ENCODE data around the gene SCMH1.

- no peak for TF ChIP-seq CTCF (conservative IDR thresholded peaks at IDR 0.05; ENCODE audit: low read depth in 2 of 2)
- TF ChIP-seq EZH2 (IDR thresholded peaks at IDR 0.05; ENCODE audit: low read depth, unreplicated experiment): no peak
- TF ChIP-seq, protein P1, sequence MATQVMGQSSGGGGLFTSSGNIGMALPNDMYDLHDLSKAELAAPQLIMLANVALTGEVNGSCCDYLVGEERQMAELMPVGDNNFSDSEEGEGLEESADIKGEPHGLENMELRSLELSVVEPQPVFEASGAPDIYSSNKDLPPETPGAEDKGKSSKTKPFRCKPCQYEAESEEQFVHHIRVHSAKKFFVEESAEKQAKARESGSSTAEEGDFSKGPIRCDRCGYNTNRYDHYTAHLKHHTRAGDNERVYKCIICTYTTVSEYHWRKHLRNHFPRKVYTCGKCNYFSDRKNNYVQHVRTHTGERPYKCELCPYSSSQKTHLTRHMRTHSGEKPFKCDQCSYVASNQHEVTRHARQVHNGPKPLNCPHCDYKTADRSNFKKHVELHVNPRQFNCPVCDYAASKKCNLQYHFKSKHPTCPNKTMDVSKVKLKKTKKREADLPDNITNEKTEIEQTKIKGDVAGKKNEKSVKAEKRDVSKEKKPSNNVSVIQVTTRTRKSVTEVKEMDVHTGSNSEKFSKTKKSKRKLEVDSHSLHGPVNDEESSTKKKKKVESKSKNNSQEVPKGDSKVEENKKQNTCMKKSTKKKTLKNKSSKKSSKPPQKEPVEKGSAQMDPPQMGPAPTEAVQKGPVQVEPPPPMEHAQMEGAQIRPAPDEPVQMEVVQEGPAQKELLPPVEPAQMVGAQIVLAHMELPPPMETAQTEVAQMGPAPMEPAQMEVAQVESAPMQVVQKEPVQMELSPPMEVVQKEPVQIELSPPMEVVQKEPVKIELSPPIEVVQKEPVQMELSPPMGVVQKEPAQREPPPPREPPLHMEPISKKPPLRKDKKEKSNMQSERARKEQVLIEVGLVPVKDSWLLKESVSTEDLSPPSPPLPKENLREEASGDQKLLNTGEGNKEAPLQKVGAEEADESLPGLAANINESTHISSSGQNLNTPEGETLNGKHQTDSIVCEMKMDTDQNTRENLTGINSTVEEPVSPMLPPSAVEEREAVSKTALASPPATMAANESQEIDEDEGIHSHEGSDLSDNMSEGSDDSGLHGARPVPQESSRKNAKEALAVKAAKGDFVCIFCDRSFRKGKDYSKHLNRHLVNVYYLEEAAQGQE (IDR thresholded peaks at IDR 0.05; ENCODE audit: unreplicated experiment): no peak
- no peak for TF ChIP-seq POLR2AphosphoS5 (IDR thresholded peaks at IDR 0.05; ENCODE audit: low read depth)
- no peak for TF ChIP-seq EZH2phosphoT487 (IDR thresholded peaks at IDR 0.05; ENCODE audit: unreplicated experiment)
- no peak for TF ChIP-seq CREB1 (CRISPR knock-in tag; IDR thresholded peaks at IDR 0.05; ENCODE audit: low read depth)
- TF ChIP-seq, protein P2, sequence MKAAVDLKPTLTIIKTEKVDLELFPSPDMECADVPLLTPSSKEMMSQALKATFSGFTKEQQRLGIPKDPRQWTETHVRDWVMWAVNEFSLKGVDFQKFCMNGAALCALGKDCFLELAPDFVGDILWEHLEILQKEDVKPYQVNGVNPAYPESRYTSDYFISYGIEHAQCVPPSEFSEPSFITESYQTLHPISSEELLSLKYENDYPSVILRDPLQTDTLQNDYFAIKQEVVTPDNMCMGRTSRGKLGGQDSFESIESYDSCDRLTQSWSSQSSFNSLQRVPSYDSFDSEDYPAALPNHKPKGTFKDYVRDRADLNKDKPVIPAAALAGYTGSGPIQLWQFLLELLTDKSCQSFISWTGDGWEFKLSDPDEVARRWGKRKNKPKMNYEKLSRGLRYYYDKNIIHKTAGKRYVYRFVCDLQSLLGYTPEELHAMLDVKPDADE (IDR thresholded peaks at IDR 0.05): no peak
- TF ChIP-seq NANOG (IDR thresholded peaks at IDR 0.05; ENCODE audit: borderline replicate concordance): no peak
- TF ChIP-seq STAT1 (IDR thresholded peaks at IDR 0.05; ENCODE audit: unreplicated experiment): no peak
- no peak for TF ChIP-seq ZNF331 (CRISPR knock-in tag; IDR thresholded peaks at IDR 0.05; ENCODE audit: low read depth)
- TF ChIP-seq ZNF114 (CRISPR knock-in tag; IDR thresholded peaks at IDR 0.05): no peak
- TF ChIP-seq JUNB (IDR thresholded peaks at IDR 0.05; ENCODE audit: unreplicated experiment): no peak
- TF ChIP-seq, protein P3, sequence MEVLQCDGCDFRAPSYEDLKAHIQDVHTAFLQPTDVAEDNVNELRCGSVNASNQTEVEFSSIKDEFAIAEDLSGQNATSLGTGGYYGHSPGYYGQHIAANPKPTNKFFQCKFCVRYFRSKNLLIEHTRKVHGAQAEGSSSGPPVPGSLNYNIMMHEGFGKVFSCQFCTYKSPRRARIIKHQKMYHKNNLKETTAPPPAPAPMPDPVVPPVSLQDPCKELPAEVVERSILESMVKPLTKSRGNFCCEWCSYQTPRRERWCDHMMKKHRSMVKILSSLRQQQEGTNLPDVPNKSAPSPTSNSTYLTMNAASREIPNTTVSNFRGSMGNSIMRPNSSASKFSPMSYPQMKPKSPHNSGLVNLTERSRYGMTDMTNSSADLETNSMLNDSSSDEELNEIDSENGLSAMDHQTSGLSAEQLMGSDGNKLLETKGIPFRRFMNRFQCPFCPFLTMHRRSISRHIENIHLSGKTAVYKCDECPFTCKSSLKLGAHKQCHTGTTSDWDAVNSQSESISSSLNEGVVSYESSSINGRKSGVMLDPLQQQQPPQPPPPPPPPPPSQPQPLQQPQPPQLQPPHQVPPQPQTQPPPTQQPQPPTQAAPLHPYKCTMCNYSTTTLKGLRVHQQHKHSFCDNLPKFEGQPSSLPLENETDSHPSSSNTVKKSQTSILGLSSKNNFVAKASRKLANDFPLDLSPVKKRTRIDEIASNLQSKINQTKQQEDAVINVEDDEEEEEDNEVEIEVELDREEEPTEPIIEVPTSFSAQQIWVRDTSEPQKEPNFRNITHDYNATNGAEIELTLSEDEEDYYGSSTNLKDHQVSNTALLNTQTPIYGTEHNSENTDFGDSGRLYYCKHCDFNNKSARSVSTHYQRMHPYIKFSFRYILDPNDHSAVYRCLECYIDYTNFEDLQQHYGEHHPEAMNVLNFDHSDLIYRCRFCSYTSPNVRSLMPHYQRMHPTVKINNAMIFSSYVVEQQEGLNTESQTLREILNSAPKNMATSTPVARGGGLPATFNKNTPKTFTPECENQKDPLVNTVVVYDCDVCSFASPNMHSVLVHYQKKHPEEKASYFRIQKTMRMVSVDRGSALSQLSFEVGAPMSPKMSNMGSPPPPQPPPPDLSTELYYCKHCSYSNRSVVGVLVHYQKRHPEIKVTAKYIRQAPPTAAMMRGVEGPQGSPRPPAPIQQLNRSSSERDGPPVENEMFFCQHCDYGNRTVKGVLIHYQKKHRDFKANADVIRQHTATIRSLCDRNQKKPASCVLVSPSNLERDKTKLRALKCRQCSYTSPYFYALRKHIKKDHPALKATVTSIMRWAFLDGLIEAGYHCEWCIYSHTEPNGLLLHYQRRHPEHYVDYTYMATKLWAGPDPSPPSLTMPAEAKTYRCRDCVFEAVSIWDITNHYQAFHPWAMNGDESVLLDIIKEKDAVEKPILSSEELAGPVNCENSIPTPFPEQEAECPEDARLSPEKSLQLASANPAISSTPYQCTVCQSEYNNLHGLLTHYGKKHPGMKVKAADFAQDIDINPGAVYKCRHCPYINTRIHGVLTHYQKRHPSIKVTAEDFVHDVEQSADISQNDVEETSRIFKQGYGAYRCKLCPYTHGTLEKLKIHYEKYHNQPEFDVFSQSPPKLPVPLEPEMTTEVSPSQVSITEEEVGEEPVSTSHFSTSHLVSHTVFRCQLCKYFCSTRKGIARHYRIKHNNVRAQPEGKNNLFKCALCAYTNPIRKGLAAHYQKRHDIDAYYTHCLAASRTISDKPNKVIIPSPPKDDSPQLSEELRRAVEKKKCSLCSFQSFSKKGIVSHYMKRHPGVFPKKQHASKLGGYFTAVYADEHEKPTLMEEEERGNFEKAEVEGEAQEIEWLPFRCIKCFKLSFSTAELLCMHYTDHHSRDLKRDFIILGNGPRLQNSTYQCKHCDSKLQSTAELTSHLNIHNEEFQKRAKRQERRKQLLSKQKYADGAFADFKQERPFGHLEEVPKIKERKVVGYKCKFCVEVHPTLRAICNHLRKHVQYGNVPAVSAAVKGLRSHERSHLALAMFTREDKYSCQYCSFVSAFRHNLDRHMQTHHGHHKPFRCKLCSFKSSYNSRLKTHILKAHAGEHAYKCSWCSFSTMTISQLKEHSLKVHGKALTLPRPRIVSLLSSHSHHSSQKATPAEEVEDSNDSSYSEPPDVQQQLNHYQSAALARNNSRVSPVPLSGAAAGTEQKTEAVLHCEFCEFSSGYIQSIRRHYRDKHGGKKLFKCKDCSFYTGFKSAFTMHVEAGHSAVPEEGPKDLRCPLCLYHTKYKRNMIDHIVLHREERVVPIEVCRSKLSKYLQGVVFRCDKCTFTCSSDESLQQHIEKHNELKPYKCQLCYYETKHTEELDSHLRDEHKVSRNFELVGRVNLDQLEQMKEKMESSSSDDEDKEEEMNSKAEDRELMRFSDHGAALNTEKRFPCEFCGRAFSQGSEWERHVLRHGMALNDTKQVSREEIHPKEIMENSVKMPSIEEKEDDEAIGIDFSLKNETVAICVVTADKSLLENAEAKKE (CRISPR knock-in tag; IDR thresholded peaks at IDR 0.05): no peak
Observed at GRCh38 chr1:41226815-41227434, 15.2 kb downstream of the SCMH1 start.
